ENCODE data around the gene EXOC2. TPM values are rescaled to one million over a fixed set of nuclear protein-coding genes. Genes with fewer than 3 reads are reported as not detected.

The EXOC2 gene
- total RNA-seq, 1 donor from 2014 or later: 44.4 TPM

DNA sequence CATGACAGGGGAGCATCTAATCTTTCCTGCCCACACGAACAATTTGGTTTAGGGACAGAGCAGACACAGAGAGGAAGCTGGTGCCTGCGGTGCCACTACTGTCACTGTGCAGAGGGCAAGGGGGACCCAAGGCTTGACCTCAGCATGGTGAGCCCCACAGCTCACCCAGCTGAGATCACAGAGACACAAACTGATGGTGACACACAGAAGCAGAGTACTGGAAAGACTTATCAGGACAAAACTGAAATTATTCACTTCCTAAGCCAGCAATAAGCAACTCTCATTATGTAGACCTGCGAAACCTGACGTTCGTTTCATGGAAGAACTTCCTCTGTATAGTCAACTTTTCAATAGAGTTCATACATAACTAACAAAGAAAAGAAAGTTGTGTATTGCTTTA is 122.1 kb downstream of the EXOC2 start:
- Mint-ChIP-seq H3K4me1 (ENCODE audit: low read depth, unreplicated experiment) (no peaks in the 10 kb centered on the region), H3K27ac (ENCODE audit: unreplicated experiment) (no peak overlapping the region), H3K9me3 (ENCODE audit: unreplicated experiment) (peaks cover 7% of the 10 kb centered on the region), H3K4me3 (ENCODE audit: unreplicated experiment) (no peak overlapping the region), H3K27me3 (ENCODE audit: low read depth, unreplicated experiment) (no peaks in the 10 kb centered on the region), H3K36me3 (ENCODE audit: low read depth, unreplicated experiment) (peaks cover 32% of the 10 kb centered on the region)
- H3K27me3 ChIP-seq (ENCODE audit: insufficient read depth, low read length): no peaks in the 10 kb centered on the region
- H3K36me3 ChIP-seq (ENCODE audit: insufficient read depth, low read length): no peaks in the 10 kb centered on the region
- no peaks in the 10 kb centered on the region for H3K79me2 ChIP-seq (ENCODE audit: insufficient read depth, low read length)
- H3K4me1 ChIP-seq (ENCODE audit: insufficient read depth, low read length): no peaks in the 10 kb centered on the region
- FAIRE-seq (no peak), DNase-seq (ENCODE audit: low read depth) (no peak)
- TF ChIP-seq EZH2 (IDR thresholded peaks at IDR 0.05; ENCODE audit: insufficient read depth, low read length): no peak
- TF ChIP-seq, protein P1, sequence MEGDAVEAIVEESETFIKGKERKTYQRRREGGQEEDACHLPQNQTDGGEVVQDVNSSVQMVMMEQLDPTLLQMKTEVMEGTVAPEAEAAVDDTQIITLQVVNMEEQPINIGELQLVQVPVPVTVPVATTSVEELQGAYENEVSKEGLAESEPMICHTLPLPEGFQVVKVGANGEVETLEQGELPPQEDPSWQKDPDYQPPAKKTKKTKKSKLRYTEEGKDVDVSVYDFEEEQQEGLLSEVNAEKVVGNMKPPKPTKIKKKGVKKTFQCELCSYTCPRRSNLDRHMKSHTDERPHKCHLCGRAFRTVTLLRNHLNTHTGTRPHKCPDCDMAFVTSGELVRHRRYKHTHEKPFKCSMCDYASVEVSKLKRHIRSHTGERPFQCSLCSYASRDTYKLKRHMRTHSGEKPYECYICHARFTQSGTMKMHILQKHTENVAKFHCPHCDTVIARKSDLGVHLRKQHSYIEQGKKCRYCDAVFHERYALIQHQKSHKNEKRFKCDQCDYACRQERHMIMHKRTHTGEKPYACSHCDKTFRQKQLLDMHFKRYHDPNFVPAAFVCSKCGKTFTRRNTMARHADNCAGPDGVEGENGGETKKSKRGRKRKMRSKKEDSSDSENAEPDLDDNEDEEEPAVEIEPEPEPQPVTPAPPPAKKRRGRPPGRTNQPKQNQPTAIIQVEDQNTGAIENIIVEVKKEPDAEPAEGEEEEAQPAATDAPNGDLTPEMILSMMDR (IDR thresholded peaks at IDR 0.05; ENCODE audit: insufficient read depth, low read depth, low read length): no peak
- no peak overlapping the region for H3K4me3 ChIP-seq (ENCODE audit: insufficient read depth, low read depth, low read length)
- no peak overlapping the region for H3K27ac ChIP-seq (ENCODE audit: low read depth, low read length)
- no peak overlapping the region for H3K9ac ChIP-seq (ENCODE audit: low read length)
- no peaks in the 10 kb centered on the region for H3K9me3 ChIP-seq (ENCODE audit: insufficient read depth, low read depth, low read length)
- H2AFZ ChIP-seq (ENCODE audit: low read depth, low read length): no peak overlapping the region
- H4K20me1 ChIP-seq (ENCODE audit: insufficient read depth, low read length): peaks cover 3% of the 10 kb centered on the region
- H3K4me2 ChIP-seq (ENCODE audit: low read length): no peak overlapping the region

DNA sequence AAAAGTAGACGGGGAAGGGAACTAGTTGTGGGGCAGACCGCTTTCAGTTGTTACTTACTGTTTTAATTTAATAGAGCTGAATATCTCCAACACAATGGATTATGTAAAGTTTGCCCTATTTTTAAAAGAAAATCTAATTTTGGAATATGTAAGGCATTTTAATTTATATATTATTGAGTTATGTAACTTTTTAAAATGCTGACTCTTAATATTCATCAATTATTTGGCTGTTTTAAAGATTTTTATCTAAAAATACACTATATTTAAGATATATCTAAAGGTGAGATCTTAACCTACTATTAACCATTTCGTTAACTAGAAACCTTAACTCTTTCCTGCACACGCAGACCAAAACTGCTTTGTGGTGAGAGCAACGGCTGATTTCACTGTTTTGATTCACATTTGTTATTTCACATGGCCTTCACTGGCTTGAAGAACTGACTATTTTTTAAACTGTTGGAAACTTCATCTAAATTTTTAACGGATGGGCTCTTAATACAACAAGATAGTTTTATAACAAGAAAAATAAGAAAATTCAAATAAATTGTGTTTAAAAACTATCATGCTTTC is 123.9 kb downstream of the EXOC2 start:
- no peak overlapping the region for H3K4me3 Mint-ChIP-seq (ENCODE audit: unreplicated experiment)
- no peaks in the 10 kb centered on the region for H3K4me1 Mint-ChIP-seq (ENCODE audit: low read depth, unreplicated experiment)
- TF ChIP-seq, protein P1 (IDR thresholded peaks at IDR 0.05; ENCODE audit: insufficient read depth, low read depth, low read length): no peak
- no peak for TF ChIP-seq EZH2 (IDR thresholded peaks at IDR 0.05; ENCODE audit: insufficient read depth, low read length)
- H3K9me3 ChIP-seq (ENCODE audit: insufficient read depth, low read depth, low read length): no peaks in the 10 kb centered on the region
- no peak overlapping the region for H3K27ac Mint-ChIP-seq (ENCODE audit: unreplicated experiment)
- DNase-seq (ENCODE audit: low read depth) (no peak), FAIRE-seq (no peak)
- H3K4me2 ChIP-seq (ENCODE audit: low read length): no peak overlapping the region
- no peak overlapping the region for H3K27ac ChIP-seq (ENCODE audit: low read depth, low read length)
- H3K36me3 ChIP-seq (ENCODE audit: insufficient read depth, low read length): no peaks in the 10 kb centered on the region
- no peak overlapping the region for H3K9ac ChIP-seq (ENCODE audit: low read length)
- no peaks in the 10 kb centered on the region for H3K27me3 Mint-ChIP-seq (ENCODE audit: low read depth, unreplicated experiment)
- H4K20me1 ChIP-seq (ENCODE audit: insufficient read depth, low read length): peaks cover 3% of the 10 kb centered on the region
- H2AFZ ChIP-seq (ENCODE audit: low read depth, low read length): no peak overlapping the region
- H3K79me2 ChIP-seq (ENCODE audit: insufficient read depth, low read length): no peaks in the 10 kb centered on the region
- no peak overlapping the region for H3K4me3 ChIP-seq (ENCODE audit: insufficient read depth, low read depth, low read length)
- H3K4me1 ChIP-seq (ENCODE audit: insufficient read depth, low read length): no peaks in the 10 kb centered on the region
- H3K36me3 Mint-ChIP-seq (ENCODE audit: low read depth, unreplicated experiment): peaks cover 16% of the 10 kb centered on the region
- no peaks in the 10 kb centered on the region for H3K27me3 ChIP-seq (ENCODE audit: insufficient read depth, low read length)
- no peaks in the 10 kb centered on the region for H3K9me3 Mint-ChIP-seq (ENCODE audit: unreplicated experiment)

DNA sequence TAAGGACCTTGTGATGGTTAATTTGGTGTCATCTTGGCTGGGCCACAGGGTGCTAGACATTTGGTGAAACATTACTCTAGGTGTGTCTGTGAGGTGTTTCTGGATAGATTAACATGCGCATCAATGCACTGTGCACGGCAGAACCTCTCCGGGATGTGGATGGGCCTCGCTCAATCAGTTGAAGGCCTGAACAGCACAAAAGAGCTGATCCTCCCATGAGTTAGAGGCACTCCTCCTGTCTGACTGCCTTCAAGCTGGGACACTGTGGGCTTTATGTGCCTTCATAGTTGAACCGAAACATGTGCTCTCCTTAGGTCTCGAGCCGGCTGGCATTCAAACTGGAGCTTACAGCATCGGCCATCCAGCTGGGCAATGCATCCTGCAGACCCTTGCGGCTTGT is 124.9 kb downstream of the EXOC2 start:
- Histone ChIP-seq H4K20me1 (ENCODE audit: insufficient read depth, low read length) (peaks cover 3% of the 10 kb centered on the region), H3K27me3 (ENCODE audit: insufficient read depth, low read length) (no peaks in the 10 kb centered on the region), H3K4me2 (ENCODE audit: low read length) (no peak overlapping the region), H3K9me3 (ENCODE audit: insufficient read depth, low read depth, low read length) (no peaks in the 10 kb centered on the region), H3K79me2 (ENCODE audit: insufficient read depth, low read length) (no peaks in the 10 kb centered on the region), H3K4me1 (ENCODE audit: insufficient read depth, low read length) (no peaks in the 10 kb centered on the region), H2AFZ (ENCODE audit: low read depth, low read length) (no peak overlapping the region), H3K9ac (ENCODE audit: low read length) (no peak overlapping the region), H3K27ac (ENCODE audit: low read depth, low read length) (no peak overlapping the region), H3K4me3 (ENCODE audit: insufficient read depth, low read depth, low read length) (no peak overlapping the region), H3K36me3 (ENCODE audit: insufficient read depth, low read length) (no peaks in the 10 kb centered on the region)
- FAIRE-seq (no peak), DNase-seq (ENCODE audit: low read depth) (no peak)
- Mint-ChIP-seq H3K27me3 (ENCODE audit: low read depth, unreplicated experiment) (no peaks in the 10 kb centered on the region), H3K9me3 (ENCODE audit: unreplicated experiment) (no peaks in the 10 kb centered on the region), H3K27ac (ENCODE audit: unreplicated experiment) (no peak overlapping the region), H3K4me1 (ENCODE audit: low read depth, unreplicated experiment) (no peaks in the 10 kb centered on the region), H3K36me3 (ENCODE audit: low read depth, unreplicated experiment) (peaks cover 18% of the 10 kb centered on the region), H3K4me3 (ENCODE audit: unreplicated experiment) (no peak overlapping the region)
- TF ChIP-seq, protein P1 (IDR thresholded peaks at IDR 0.05; ENCODE audit: insufficient read depth, low read depth, low read length): no peak
- no peak for TF ChIP-seq EZH2 (IDR thresholded peaks at IDR 0.05; ENCODE audit: insufficient read depth, low read length)
